SK-N-SH (cell line): ENCODE data around the gene ATP6V0E2. TPM values are rescaled to one million over a fixed set of nuclear protein-coding genes. Genes with fewer than 3 reads are reported as not detected.

Source experiments
- CTCF ChIA-PET: fragments of 300-600, 350-600 bp; formaldehyde crosslinking; extraction: SDS; loops from one replicate; lab custom pipeline; 2021; lab: Yijun Ruan, JAX
- POLR2A ChIA-PET: fragments of 350-600 bp; sonication (Branson Sonifier 250); formaldehyde crosslinking; extraction: SDS; loops from one replicate; lab custom pipeline; 2020; ENCODE audit warnings: antibody characterized with exemption, inconsistent platforms; lab: Yijun Ruan, JAX
- DNase-seq: peaks from one replicate; pipeline ENCODE4 v3.0.0; 2012
- H2AFZ ChIP-seq: fragments of 200-600 bp; sonication (generic); 2 replicates; pipeline ENCODE4 v1.8.1; 2016; ENCODE audit warnings: antibody characterized with exemption, mild to moderate bottlenecking, low read depth
- H3F3A ChIP-seq: fragments of 200-600 bp; sonication (generic); replicated peaks from 2 replicates; pipeline ENCODE3; 2016; ENCODE audit warnings: antibody characterized with exemption, mild to moderate bottlenecking; ENCODE audit not compliant: insufficient read depth
- H3K27ac ChIP-seq, 2 experiments: fragments of 200-500 bp in 1 of 2; fragments of 200-600 bp in 1 of 2; sonication (Bioruptor generic) in 1 of 2; sonication (generic), shearing (Covaris generic) in 1 of 2; 2 replicates each; pipeline versions ENCODE4 v1.5.1 to v1.6.1; 2014 to 2016; ENCODE audit warnings: low read depth in 2 of 2, inconsistent platforms in 1 of 2, low read length in 1 of 2, mild to moderate bottlenecking in 1 of 2, mixed read lengths in 1 of 2
- H3K27me3 ChIP-seq: fragments of 200-600 bp; sonication (generic), shearing (Covaris generic); 2 replicates; pipeline ENCODE4 v1.6.1; 2016; ENCODE audit warnings: mixed run types; ENCODE audit not compliant: insufficient read depth
- H3K36me3 ChIP-seq, 2 experiments: fragments of 200-500 bp in 1 of 2; fragments of 200-600 bp in 1 of 2; sonication (Bioruptor generic) in 1 of 2; sonication (generic) in 1 of 2; replicated peaks in 1 of 2; 2 replicates each; pipeline versions ENCODE3 to v1.5.1; 2014 to 2016; ENCODE audit warnings: low read length in 1 of 2, mild to moderate bottlenecking in 1 of 2; ENCODE audit not compliant: insufficient read depth in 2 of 2, control insufficient read depth in 1 of 2
- H3K4me1 ChIP-seq, 2 experiments: fragments of 200-500 bp in 1 of 2; fragments of 200-600 bp in 1 of 2; sonication (Bioruptor generic) in 1 of 2; sonication (generic), shearing (Covaris generic) in 1 of 2; 2 replicates each; pipeline versions ENCODE4 v1.5.1 to v1.6.1; 2014 to 2016; ENCODE audit warnings: low read depth in 1 of 2, low read length in 1 of 2, mixed run types in 1 of 2; ENCODE audit not compliant: insufficient read depth in 2 of 2, control insufficient read depth in 1 of 2
- H3K4me2 ChIP-seq: fragments of 200-600 bp; sonication (generic), shearing (Covaris generic); 2 replicates; pipeline ENCODE4 v1.6.1; 2017; ENCODE audit warnings: mixed run types
- H3K4me3 ChIP-seq, 2 experiments: fragments of 200-500 bp in 1 of 2; fragments of 200-600 bp in 1 of 2; sonication (Bioruptor generic) in 1 of 2; sonication (generic), shearing (Covaris generic) in 1 of 2; 2 replicates each; pipeline versions ENCODE4 v1.5.1 to v1.8.1; 2014 to 2016; ENCODE audit warnings: low read depth in 2 of 2, inconsistent platforms in 1 of 2, low read length in 1 of 2, mild to moderate bottlenecking in 1 of 2, mixed read lengths in 1 of 2, moderate library complexity in 1 of 2
- H3K79me2 ChIP-seq: fragments of 200-600 bp; sonication (generic); 2 replicates; pipeline ENCODE4 v1.8.1; 2017; ENCODE audit warnings: mild to moderate bottlenecking; ENCODE audit not compliant: insufficient read depth
- H3K9ac ChIP-seq: fragments of 200-600 bp; sonication (generic); 2 replicates; pipeline ENCODE4 v1.6.1; 2017; ENCODE audit warnings: mixed run types
- H3K9me2 ChIP-seq: fragments of 200-600 bp; sonication (generic); 2 replicates; pipeline ENCODE4 v1.6.1; 2017; ENCODE audit warnings: mixed run types
- H3K9me3 ChIP-seq: fragments of 200-600 bp; sonication (generic); 2 replicates; pipeline ENCODE4 v1.6.1; 2017; ENCODE audit warnings: mixed run types, mild to moderate bottlenecking, moderate library complexity
- H4K20me1 ChIP-seq: fragments of 200-600 bp; sonication (generic); 2 replicates; pipeline ENCODE4 v1.6.1; 2017; ENCODE audit warnings: mild to moderate bottlenecking, mixed run types; ENCODE audit not compliant: insufficient read depth
- CHD2 ChIP-seq: fragments of 150-350 bp; IDR thresholded peaks from 2 replicates; pipeline ENCODE4 v1.6.1; 2018; ENCODE audit warnings: low read length; ENCODE audit not compliant: partially characterized antibody
- CTCF ChIP-seq: fragments of 200-600 bp; sonication (generic); IDR thresholded peaks from 2 replicates; pipeline ENCODE4 v1.6.1; 2017; ENCODE audit warnings: antibody characterized with exemption, mild to moderate bottlenecking, moderate library complexity
- ELF1 ChIP-seq: IDR thresholded peaks from 2 replicates; pipeline ENCODE4 v1.4.0; 2012
- EZH2phosphoT487 ChIP-seq: fragments of 200-600 bp; sonication (generic); IDR thresholded peaks from 2 replicates; pipeline ENCODE4 v1.6.1; 2017; ENCODE audit warnings: low read depth, mixed run types, mild to moderate bottlenecking, antibody characterized with exemption, moderate library complexity, borderline replicate concordance
- FOSL2 ChIP-seq: IDR thresholded peaks from 2 replicates; pipeline ENCODE4 v1.4.0; 2012; ENCODE audit warnings: low read depth, mild to moderate bottlenecking, moderate library complexity, borderline replicate concordance
- FOXJ3 ChIP-seq: sonication (generic); formaldehyde crosslinking; IDR thresholded peaks from 2 replicates; pipeline ENCODE4 v1.5.1; 2020; ENCODE audit warnings: mild to moderate bottlenecking, missing genetic modification reagents
- GABPA ChIP-seq: IDR thresholded peaks from 2 replicates; pipeline ENCODE4 v1.4.0; 2012; ENCODE audit warnings: low read depth, mild to moderate bottlenecking
- GATA2 ChIP-seq: sonication (generic); formaldehyde crosslinking; IDR thresholded peaks from 2 replicates; pipeline ENCODE4 v1.5.0; 2020; ENCODE audit warnings: mild to moderate bottlenecking, missing genetic modification reagents
- JUND ChIP-seq: IDR thresholded peaks from 2 replicates; pipeline ENCODE4 v1.4.0; 2012
- MAX ChIP-seq: IDR thresholded peaks from 2 replicates; pipeline ENCODE4 v1.4.0; 2012; ENCODE audit warnings: low read depth
- MXI1 ChIP-seq: IDR thresholded peaks from 2 replicates; pipeline ENCODE4 v1.6.1; 2012; ENCODE audit warnings: mild to moderate bottlenecking, low read depth, low read length, improper control_type of control experiment
- NRF1 ChIP-seq: IDR thresholded peaks from 2 replicates; pipeline ENCODE4 v1.6.1; 2012; ENCODE audit warnings: low read depth, mild to moderate bottlenecking, low read length
- PBX3 ChIP-seq: IDR thresholded peaks from 2 replicates; pipeline ENCODE4; 2012
- POLR2AphosphoS5 ChIP-seq: IDR thresholded peaks from 2 replicates; pipeline ENCODE4 v1.6.1; 2012; ENCODE audit warnings: low read depth, low read length
- RAD21 ChIP-seq: IDR thresholded peaks from 2 replicates; pipeline ENCODE4 v1.6.1; 2012; ENCODE audit warnings: mild to moderate bottlenecking, low read length
- RCOR1 ChIP-seq: fragments of 150-350 bp; IDR thresholded peaks from 2 replicates; pipeline ENCODE4 v1.6.1; 2017; ENCODE audit warnings: antibody characterized with exemption, low read length
- REST ChIP-seq: IDR thresholded peaks from 2 replicates; pipeline ENCODE4 v1.6.1; 2012; ENCODE audit warnings: mild to moderate bottlenecking, low read depth, low read length, moderate library complexity
- RFX5 ChIP-seq: IDR thresholded peaks from 2 replicates; pipeline ENCODE4 v1.6.1; 2012; ENCODE audit warnings: mild to moderate bottlenecking, improper control_type of control experiment, low read length
- RXRA ChIP-seq: IDR thresholded peaks from 2 replicates; pipeline ENCODE4 v1.4.0; 2012; ENCODE audit warnings: low read depth, mild to moderate bottlenecking, borderline replicate concordance
- SIN3A ChIP-seq: IDR thresholded peaks from 2 replicates; pipeline ENCODE4 v1.6.1; 2012; ENCODE audit warnings: low read depth, mild to moderate bottlenecking, low read length, moderate library complexity, borderline replicate concordance
- SMC3 ChIP-seq: IDR thresholded peaks from 2 replicates; pipeline ENCODE4 v1.6.1; 2012; ENCODE audit warnings: low read depth, low read length, improper control_type of control experiment
- TAF1 ChIP-seq: IDR thresholded peaks from 2 replicates; pipeline ENCODE4 v1.6.1; 2012; ENCODE audit warnings: low read depth, mild to moderate bottlenecking, low read length, moderate library complexity, borderline replicate concordance
- TEAD4 ChIP-seq: IDR thresholded peaks from 2 replicates; pipeline ENCODE4 v1.4.0; 2012; ENCODE audit warnings: mild to moderate bottlenecking, borderline replicate concordance; ENCODE audit not compliant: insufficient read depth
- USF1 ChIP-seq: IDR thresholded peaks from 2 replicates; pipeline ENCODE4 v1.4.0; 2012; ENCODE audit warnings: low read depth, borderline replicate concordance
- WGBS: methylation state at CpG from one replicate; pipeline ENCODE4 v1.1.6; 2017; ENCODE audit warnings: low lambda C conversion rate; 5-methylcytosine and 5-hydroxymethylcytosine counted together
- polyA plus RNA-seq, 3 experiments: library from polyadenylated mRNA; depleted of rRNA; stranded (reverse); fragments of >200 nt; gene quantifications; 2 replicates each; pipeline ENCODE4 v1.2.3, GENCODE V29; 2012

The ATP6V0E2 gene
- polyA plus RNA-seq, 1 of the 3 experiments (the other 2 are of a cell fraction): 49.6 TPM

GRCh38 chr7:149838224-149838991, 35.4 kb upstream of the ATP6V0E2 start, which contains the start of gene ZNF862:
ZNF862 (plus strand) TSS chr7:149838375; CDS start chr7:149838612, 237 bp downstream.
- CTCF ChIA-PET: interaction anchor here (0.5 to 3.1 kb wide), 12 partner anchors 12 to 377 kb away, joined by 3 to 25 read pairs (median 4); no protein-coding TSS in a partner anchor
- Histone ChIP-seq H2AFZ (peak within 1 kb of the TSS; percentile 78), H3K4me1 (peaks cover 0 to 15% of the 10 kb centered on the region in 2 experiments; a peak in 2 of 4 replicates), H3K79me2 (peaks cover 24% of the 10 kb centered on the region), H3K4me3 (peak within 1 kb of the TSS; percentile 73 to 87), H3K9me2 (no peaks in the 10 kb centered on the region), H3K27me3 (0 out of 2 replicates have a peak, but pooled peaks cover 18% of the 10 kb centered on the region), H3K36me3 (peaks cover 0 to 4% of the 10 kb centered on the region in 2 experiments), H3K9ac (peak within 1 kb of the TSS; percentile 73), H3K27ac (peak within 1 kb of the TSS; percentile 50 to 82), H3F3A (peaks cover 3% of the 10 kb centered on the region), H3K4me2 (peak within 1 kb of the TSS; percentile 73), H3K9me3 (no peaks in the 10 kb centered on the region), H4K20me1 (no peaks in the 10 kb centered on the region)
- peak; percentile 100 for DNase-seq
- 0% methylated on average over 15 of the region's 86 CpGs for WGBS
- POLR2A ChIA-PET: interaction anchor here (0.6 to 1.4 kb wide), 7 partner anchors 11 to 214 kb away, joined by 3 to 10 read pairs (median 3); no protein-coding TSS in a partner anchor
- no peak for TF ChIP-seq FOSL2
- TF ChIP-seq TAF1: peak; percentile 74
- peak; percentile 93 for TF ChIP-seq CHD2
- TF ChIP-seq RAD21: peak; percentile 17; the same call in 1 of the 2 replicates
- no peak for TF ChIP-seq PBX3
- no peak for TF ChIP-seq REST
- no peak for TF ChIP-seq TEAD4
- TF ChIP-seq SIN3A: peak; percentile 60; the same call in 1 of the 2 replicates
- no peak for TF ChIP-seq SMC3
- TF ChIP-seq RFX5: no peak; the same call in 1 of the 2 replicates
- 0 out of 2 replicates have a peak, but pooled peaks have one; percentile 12 for TF ChIP-seq GABPA
- no peak for TF ChIP-seq FOXJ3 (CRISPR knock-in tag)
- TF ChIP-seq POLR2AphosphoS5: peak; percentile 84
- no peak for TF ChIP-seq RXRA
- no peak for TF ChIP-seq USF1
- no peak for TF ChIP-seq GATA2 (CRISPR knock-in tag)
- TF ChIP-seq MAX: peak; percentile 49; the same call in 1 of the 2 replicates
- no peak for TF ChIP-seq EZH2phosphoT487
- TF ChIP-seq CTCF: peak; percentile 12; the same call in 1 of the 2 replicates
- peak; percentile 37; the same call in 1 of the 2 replicates for TF ChIP-seq RCOR1
- TF ChIP-seq MXI1: peak; percentile 95; the same call in 1 of the 2 replicates
- TF ChIP-seq JUND: no peak
- peak; percentile 48; the same call in 1 of the 2 replicates for TF ChIP-seq ELF1
- peak; percentile 58 for TF ChIP-seq NRF1
